ENCODE results near the gene MATN1.

Gene MATN1

DNA sequence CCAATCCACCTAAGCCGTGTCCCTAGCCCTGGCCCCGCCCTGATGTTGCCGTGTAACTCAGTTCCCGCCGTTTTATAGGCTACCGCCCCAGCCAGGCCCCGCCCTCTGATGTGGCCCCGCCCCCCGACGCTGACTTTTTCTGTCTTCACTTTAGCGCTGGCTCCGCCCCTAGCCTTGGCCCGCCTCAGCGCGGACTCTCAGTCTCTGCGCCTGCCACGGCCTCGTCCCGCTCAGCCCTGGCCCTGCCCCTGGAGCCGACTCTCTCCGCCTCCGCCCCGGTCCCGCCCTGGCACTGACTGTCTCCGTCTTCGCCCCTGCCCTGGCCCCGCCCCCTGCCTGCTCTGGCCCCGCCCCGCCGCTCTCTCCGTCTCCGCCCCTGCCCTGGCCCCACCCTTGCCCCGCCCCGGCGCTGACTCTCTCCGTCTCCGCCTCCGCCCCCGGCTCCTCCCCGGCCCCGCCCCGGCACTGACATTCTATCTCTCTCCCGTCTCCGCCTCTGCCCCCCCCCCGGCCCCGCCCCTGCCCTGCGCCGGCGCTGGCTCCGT, 5.2 kb downstream of the MATN1 start:
- peak; percentile 78 for DNase-seq (ENCODE audit: low read depth)

DNA sequence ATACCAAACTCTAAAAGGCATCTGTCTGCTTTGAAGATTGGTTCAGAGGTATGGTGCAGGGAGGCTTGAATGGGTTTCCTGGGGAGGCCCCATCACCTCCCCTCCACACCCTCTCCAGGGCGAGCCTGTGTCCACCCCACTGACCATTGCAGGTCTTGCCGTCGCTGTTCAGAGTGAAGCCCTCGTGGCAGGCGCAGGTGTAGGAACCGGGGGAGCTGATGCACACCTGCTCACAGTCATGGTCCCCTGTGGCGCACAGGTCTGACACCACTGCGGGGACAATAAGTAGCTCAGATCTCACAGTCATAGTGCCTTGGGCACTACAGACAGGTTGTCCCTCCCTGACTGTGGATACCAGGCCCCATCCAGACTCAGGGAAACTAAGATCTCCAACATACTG, 6.7 kb downstream of the MATN1 start:
- no peak for DNase-seq (ENCODE audit: low read depth)

DNA sequence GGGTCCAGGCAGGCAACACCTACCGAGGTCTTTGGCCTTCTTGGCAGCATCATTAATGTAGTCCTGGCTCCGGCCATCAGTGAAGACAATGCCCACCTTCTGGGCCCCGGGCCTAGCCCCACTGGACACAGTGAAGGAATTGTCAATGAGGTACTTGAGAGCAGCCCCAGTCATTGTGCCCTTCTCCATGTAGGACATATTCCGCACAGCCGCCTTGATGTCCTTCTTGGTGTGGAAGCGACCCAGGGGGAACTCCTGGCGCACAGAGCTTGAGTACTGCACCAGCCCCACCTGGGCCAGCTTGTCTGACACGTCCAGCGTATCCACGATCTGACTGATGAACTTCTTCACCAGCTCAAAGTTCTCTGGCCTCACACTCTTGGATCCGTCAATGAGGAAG, 7.5 kb downstream of the MATN1 start:
- no peak for DNase-seq (ENCODE audit: low read depth)

DNA sequence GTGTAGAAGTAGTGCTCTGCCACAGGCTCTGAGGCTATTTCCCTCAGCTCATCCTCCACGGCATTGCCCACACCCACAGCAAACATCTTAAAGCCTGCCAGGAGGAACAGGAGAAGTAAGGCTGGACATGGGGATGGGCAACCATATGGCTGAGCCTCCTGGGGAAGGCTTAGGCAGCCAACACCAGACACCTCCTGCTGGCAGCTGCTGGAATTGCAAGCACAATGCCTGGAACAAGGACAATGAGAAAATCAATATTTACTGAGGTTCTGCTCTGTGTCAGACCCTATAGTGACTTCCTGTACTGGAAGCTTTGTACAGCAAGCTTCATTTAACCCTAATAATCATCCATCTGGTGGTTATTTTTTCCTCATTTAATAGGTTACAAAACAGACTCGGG, 8.2 kb downstream of the MATN1 start:
- no peak for DNase-seq (ENCODE audit: low read depth)

DNA sequence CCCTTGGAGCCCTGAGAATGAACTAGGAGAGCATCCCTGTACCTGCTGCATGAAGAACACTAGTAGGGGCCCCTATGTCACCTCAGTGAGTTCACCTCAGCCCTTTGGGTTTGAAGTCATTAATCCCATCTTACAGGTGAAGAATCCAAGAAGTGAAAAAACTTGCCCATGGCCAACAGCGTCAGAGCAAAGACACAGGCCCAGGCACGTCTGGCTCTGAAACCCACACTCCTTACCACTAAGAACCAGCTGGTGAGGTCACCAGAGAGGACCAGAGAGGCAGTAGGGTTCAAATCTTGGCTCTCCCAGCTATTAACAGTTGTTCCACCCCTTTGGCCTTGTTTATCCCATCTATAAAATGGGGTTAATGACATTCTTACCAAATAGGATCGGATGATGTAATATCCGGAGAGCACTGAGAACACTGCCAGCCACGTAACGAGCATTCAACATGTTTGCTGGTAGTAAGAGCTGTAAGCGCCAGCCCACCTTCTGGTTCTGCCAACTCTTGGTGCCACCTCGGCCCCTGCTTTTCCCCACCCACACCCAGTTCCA, 8.8 kb downstream of the MATN1 start:
- DNase-seq (ENCODE audit: low read depth) = no peak

DNA sequence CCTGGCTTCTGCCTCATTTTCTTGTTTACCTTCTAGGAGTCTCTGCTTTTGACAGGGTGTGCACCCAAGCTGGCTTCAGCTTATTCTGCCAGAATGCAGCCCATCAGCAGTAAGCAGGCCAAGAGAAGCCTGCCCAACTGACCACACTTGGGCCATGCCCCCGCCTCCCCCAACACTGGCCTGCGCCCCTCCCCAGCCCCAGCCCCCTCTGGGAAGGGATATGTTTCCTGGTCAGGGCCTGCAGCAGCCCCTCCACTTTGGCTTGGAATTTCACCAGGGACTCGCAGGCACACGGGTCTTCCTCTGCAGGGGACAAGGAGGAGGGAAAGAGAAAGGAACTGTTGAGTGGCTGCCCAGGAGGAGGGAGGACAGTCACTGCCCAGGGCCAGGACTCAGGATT, 9.4 kb downstream of the MATN1 start:
- no peak for DNase-seq (ENCODE audit: low read depth)

DNA sequence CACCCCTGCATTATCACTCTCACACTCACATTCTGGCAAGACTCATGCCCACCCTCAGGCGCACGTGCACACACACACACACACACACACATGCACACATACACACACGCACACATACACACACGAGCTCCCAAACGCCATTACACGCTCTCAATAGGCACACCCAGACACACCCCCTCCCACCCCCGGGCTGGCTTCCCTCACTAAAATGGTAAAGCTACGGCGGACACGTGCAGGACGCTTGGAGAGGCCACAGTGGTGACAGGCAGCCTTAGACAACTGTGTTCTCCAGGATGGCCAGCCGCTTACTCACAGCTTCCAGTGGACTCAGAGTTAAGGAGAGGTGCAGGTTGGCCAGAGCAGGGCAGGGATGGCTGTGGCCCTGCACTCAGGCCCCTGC, 10.1 kb downstream of the MATN1 start:
- DNase-seq (ENCODE audit: low read depth) = no peak

DNA sequence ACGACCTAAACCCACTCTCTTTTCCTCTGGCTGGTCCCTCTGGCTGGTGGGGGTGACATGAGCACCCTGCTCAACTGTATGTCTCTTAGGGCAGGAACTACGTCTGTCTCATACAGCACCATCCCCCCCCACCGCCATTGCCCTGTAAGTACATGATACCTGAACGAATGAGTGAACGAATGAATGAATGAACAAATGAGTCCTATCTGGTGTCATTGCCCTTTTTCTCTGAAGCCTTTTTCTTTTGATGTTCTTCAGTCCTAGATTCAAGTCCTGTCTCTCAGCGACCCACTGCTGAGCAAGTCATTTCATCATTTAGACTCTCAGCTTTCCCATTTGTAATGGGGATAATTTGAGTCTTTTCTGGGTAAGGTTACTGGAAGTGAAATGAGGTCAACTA, 10.8 kb downstream of the MATN1 start:
- no peak for DNase-seq (ENCODE audit: low read depth)

DNA sequence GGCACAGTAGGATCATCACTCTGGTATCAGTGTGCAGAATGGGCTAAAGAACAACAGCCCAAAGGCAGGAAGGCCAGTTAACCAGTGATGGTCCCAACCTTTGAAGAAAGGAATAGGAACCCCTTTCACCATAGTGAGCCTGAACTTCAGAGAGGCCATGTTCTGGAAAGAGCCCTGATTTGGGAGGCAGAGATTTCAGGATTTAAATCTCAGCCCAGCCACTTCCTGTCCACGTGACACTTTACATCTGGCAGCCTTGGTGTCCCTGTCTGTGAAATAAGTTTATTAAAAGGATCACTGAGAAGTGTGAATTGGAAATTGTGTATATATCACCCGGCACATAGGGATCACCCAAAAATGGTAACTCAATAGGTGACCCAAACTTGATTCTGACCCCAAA, 13.0 kb downstream of the MATN1 start:
- DNase-seq (ENCODE audit: low read depth) = no peak

DNA sequence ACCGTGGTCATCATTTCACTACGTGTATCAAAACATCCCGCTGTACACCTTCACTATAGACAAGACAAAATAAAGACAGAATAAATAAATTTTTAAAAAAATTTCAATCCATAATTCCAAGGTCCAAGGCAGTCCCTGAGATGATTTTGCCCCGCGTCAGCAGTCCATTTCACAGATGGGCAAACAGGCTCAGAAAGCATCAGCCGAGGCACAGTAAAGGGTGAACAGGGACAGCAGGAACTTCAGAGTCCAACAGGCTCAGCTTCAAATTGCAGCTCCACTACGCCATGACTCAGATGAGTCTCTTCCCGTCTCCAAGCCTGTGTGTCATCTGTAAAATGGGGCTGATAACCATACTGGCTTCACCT, 15.0 kb downstream of the MATN1 start:
- no peak for DNase-seq (ENCODE audit: low read depth)

DNA sequence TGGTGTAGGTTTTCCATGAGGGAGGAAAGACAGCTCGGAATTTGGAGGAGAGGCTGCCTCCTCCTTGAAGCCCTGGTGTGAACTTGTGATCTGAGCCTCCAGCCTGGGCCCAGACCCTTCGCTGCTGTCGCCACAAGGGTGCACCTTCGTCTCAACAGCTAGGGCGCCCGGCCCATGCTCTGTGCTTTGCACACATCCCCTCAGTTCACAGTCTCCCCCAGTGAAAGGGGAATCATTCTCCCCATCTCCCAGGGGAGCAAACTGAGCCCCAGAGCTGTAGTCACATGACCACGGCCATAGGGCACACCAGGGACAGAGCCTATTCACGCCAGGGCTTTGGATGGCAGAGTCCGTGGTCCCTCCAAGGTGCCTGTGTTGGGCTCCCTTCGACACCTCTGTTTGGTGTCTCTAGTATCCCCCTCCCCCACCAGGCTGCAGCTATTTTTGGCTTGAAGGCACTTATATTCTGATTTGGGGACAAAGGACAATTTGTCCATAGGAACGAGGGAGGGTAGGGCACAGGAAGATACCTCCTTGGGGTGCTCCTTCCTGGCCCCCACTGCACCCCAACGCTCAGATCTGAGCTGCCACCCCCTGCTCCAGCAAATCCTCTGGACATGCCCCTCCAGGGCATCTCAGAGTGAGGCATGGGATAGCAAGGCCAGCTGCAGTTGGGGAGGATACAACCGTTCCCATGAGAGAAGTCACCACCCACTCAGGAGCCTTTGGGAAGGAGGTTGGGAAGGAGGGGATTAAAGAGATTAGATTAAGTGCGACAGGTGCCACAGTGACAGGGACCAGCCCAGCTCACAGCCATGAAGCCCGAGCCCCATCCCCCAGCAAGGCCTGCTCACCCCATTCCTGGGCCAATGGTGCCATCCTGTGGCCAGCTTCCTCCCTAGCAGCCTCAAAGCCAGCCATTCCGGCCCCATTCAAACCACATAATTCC, 15.7 kb downstream of the MATN1 start:
- DNase-seq (ENCODE audit: low read depth) = peak; percentile 20

DNA sequence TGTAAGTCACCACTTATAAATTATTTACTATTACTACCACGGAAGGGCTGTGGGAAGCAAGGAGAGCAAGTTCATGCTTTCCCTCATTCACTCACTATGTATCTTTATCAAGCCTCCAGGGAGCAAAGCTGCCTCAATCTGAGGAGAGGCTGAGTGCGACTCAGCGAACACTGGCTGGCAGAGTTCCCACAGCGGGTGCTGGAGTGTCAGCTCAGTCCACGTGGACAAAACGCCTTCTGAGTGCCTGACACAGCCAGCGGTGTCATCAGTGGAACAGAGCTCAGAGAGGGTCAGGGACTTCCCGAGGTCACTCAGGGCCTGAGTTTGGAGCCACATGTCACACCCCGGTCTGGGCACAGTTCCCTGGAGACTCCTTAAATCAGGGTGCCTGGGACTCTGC, 16.9 kb downstream of the MATN1 start:
- DNase-seq (ENCODE audit: low read depth) = no peak

DNA sequence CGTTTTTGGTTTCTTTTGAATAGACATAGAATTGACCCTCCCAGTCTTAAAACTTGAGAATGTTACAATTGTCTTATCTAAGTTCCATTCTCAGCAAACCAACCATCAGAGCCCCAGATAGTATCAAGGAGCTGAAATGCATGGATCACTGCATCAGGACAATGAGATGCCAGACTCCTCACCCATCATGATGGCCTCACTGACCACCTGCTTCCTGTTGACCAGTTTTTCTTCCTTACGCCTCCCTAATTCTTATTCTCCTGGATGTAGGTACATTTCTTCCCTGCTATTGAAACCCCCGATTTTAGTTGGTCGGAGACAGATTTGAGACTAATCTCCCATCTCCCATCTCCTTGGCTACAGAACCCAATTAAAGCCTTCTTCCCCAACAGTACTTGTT, 17.7 kb downstream of the MATN1 start:
- DNase-seq (ENCODE audit: low read depth) = no peak

DNA sequence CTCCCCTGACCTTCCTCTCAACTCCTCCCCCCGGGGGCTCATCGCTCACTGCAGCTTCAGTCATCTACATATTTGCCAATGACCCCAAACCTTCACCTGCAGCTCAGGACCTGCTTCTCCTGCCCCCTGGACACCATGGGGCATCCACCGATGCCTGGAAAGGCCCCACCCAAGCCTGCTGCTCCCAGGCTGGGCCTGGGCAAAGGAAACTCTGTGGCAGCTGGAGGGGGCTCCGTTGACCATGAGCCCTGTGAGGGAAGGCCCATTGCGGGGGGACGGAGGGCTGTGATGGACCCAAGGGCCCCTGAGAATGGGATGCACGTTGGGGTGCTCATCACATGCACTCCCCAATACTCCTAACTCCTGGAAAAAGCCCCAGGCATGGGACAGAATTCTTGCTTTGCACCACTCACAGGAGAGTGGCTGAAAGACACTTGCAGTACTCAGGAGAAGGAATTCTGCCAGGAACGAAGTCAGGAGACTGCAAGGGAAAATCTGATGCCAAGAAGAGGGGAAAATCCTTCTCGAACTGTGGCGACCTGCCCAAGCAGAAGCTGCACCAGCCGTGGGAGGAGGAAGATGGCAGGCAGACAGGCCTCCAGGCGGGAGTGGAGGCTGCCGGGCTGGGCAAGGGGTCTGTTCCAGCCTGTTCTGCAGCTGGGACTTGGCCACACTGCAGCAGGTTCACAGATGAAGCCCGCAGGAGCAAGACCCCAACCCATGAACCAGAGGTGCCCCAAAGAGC, 18.4 kb downstream of the MATN1 start:
- no peak for DNase-seq (ENCODE audit: low read depth)

DNA sequence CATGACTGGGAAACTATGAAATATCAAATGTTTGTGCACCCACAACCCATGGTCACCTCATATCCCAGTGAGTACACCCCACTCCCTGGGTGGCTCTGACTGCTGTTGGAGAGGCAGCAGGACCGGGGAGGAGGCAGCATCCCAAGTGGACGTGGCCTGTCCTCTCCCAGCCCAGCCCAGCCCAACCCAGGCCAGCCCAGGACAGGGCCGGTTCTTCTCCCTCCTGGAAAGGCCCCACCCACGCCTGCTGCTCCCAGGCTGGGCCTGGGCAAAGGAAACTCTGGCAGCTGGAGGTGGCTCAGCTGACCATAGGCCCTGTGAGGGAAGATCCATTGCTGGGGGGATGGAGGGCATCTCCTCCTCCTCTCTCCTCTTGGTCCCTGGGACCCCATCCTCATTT, 19.1 kb downstream of the MATN1 start:
- DNase-seq (ENCODE audit: low read depth) = no peak

DNA sequence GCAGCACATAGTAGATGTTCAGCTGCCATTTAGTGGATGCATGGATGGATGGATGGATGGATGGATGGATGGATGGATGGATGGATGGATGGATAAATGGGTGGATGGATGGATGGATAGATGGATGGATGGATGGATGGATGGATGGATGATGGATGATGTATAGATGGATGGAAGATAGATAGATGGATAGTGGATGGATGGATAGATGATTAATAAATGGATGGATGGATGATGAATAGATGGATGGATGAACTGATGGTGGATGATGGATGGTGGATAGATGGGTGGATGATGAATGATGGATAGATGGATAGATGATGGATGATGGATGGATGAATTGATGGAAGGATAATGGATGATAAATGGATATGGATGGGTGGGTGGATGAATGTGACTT, 20.6 kb downstream of the MATN1 start:
- DNase-seq (ENCODE audit: low read depth) = no peak

DNA sequence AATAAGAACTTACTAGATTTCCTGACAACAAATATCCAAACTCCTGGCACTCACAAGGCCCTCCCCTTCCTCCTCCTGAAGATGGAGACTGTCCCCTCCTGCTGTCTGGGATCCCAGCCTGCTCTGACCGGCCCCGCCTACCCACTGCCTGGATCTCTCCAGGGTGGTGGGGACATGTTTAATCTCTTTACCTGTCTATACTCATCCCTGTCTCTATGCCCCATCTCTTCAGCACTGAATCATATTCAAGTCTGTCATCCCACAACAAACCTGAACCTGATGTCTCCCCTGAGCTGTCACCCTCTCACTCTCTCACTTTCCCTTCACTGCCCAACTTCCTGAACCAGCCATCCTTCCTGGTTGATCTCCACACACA, 22.1 kb downstream of the MATN1 start:
- no peak for DNase-seq (ENCODE audit: low read depth)

DNA sequence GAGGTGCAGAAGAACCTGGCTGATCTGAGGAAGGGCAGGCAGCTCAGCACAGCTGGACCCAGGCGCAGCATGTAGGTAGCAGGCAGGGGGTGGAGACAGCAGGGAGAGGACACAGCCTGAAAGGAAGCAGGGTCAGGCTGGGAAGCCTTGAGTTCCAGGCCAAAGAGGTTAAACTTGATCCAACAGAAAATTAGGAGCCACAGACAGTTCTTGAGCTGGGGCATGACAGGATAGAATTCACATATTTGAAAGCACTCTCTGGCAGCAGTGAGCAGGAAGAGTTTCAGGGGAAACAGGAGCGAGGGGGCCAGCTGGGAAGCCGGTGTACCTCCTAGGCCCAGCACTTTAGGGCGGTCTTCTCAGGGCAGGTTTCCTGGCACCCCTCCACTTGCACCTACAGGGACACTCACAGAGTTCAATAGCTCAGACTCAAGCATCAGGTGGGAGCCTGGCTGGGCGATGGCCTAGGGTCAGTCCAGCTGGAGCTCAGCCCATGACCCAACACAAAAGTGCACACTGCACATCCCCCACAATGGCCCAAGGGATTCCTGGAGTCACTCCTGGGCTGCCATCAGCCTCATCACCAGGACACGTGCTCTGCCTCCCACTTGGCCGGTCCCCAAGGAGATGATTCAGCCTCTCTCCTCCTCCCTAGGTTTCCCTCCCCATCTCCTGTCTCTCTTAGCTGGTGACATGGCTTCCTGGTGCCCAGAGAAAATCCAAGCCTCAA, 22.7 kb downstream of the MATN1 start:
- DNase-seq (ENCODE audit: low read depth) = peak; percentile 34

DNA sequence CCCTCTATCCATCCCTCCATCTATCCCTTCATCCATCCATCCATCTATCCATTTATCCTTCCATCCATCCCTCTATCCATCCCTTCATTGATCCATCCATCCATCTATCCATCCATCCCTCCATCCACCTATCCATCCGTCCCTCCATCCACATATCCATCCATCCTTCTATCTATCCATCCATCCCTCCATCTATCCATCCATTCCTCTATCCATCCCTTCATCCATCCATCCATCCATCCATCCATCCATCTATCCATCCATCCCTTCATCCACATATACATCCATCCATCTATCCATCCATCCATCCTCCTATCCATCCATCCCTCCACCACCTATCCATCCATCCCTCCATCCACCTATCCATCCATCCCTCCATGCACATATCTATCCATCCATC, 23.6 kb downstream of the MATN1 start:
- DNase-seq (ENCODE audit: low read depth) = no peak

DNA sequence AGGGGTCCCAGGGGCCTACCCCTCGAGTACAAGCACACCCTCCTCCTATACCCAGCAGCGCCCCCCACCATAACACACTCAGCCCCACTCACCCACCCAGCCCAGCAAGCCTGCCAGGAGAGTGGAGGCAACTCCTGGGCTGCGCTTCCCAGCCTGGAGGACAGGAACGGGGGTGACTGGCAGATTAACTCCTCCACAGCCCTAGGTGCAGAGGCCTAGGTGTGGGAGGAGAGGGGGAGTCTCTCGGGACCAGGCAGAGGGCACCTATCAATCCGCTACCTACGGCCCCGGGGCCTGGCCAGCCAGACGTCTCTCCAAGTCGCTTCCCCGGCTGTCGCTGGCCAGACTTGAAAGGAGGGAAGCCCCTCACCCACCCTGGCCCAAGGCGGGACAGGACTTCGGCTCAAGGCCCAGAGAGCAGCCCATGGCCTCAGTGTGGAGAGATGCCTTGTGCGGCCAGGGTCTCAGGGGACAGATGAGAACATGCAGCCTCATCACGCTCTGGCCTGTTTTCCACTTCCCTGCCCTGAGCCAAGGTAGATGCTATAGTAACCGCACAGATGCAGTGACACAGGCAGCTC, 24.9 kb downstream of the MATN1 start:
- no peak for DNase-seq (ENCODE audit: low read depth)

DNA sequence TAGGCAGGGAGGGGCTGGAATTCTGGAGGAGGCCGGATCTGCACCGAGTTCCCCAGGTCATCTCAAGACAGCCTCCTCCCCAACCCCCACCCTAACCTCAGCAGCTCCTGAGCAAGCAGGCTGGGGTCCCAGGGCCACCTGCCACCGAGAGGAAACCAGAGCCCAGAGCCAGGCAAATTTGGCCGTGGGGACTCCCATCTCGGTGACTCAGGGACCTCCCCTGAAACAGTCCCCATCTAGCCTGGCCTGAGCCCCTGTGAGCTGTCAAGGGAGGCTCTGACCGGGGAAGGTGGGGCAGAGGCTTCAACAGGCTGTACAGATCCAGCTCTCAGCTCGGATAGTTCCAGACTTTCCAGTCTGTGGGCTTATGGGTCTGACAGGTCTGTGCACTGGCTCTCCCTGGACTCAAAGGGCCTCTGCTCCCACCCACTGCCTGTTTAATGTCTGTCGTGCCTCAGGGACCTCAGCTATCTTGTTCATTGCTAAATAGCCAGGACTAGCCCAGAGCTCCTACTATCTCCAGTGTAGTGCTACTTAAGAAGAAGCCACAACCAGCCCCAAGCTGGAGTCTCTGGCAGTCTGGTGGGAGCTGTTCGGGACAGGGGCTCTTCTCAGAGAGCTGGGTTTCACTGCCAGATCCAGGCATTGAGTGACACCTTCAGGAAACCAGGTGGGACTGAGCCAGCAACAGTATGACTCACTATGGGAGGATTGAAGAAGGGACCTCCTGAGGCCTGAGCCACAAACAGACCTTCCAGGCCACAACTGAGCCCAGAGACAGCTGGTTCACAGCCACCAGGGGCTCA, 25.6 kb downstream of the MATN1 start:
- no peak for DNase-seq (ENCODE audit: low read depth)
